KOPT-K1 (cell line): ENCODE data around the gene MALT1.
A peak's percentile ranks its signal among the peaks of the same experiment; 100 is the strongest.

ENCODE experiments used
- H3K27ac ChIP-seq: fragments of 200-600 bp; sonication (generic); 2 replicates; pipeline ENCODE4 v1.5.1; 2016; ENCODE audit warnings: antibody characterized with exemption, mild to moderate bottlenecking, low read depth, low read length; ENCODE audit not compliant: poor library complexity, severe bottlenecking
- H3K36me3 ChIP-seq: fragments of 200-600 bp; sonication (generic); 2 replicates; pipeline ENCODE4 v1.5.1; 2017; ENCODE audit warnings: antibody characterized with exemption, mild to moderate bottlenecking, low read length, moderate library complexity; ENCODE audit not compliant: insufficient read depth
- H3K9me3 ChIP-seq: fragments of 200-600 bp; sonication (generic); 2 replicates; pipeline ENCODE4 v1.5.1; 2017; ENCODE audit warnings: antibody characterized with exemption, low read length, mild to moderate bottlenecking; ENCODE audit not compliant: insufficient read depth, poor library complexity, severe bottlenecking

Gene MALT1

DNA sequence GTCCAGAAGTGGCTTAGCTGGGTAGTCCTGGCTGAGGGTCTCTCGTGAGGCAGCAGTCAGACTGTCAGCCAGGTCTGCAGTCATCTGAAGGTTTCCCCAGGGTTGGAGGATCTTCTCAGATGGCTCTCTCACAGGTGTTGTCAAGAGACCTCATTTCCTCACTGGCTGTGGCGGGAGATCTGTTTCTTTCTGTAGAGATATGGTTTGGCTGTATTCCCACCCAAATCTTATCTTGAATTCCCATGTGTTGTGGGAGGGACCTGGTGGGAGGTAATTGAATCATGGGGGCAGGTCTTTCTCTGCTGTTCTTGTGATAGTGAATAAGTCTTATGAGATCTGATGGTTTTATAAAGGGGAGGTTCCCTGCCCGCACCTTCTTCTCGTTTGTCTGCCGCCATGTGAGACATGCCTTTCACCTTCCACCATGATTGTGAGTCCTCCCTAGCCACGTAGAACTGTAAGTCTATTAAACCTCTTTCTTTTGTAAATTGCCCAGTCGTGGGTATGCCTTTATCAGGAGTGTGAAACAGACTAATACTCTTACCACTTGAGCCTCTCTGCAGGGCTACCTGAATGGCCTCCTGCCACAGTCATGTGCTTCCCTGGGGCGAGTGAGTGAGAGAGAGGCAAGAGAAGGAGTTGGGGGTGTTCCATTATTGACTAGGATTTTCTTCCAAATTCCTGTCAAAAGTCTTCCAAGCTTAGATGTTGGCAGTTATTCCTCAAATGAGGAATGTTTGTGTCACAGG lies 23.6 kb downstream of the MALT1 start:
- Histone ChIP-seq H3K27ac (no peak overlapping the region), H3K36me3 (peaks cover 27% of the 10 kb centered on the region; the same call in 1 of the 2 replicates), H3K9me3 (peaks cover 12% of the 10 kb centered on the region)

DNA sequence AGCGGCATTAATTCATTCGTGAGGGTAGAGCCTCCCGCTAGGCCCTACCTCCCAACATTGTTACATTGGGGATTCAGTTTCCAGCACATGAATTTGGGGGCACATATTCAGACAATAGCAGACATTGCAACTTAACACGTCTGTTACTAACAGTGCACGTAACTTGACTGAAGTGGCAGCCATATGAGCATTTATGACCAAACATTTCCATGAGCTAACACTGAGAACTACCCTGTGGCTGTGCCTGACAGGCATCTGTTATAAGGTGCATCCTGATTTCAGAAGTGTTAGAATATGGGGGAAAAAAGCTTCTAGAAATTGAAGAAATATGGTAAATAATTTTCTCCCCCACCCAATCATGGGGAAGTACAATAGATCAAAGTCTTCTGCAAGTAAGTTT lies 24.5 kb downstream of the MALT1 start:
- Histone ChIP-seq H3K36me3 (peaks cover 30% of the 10 kb centered on the region; the same call in 1 of the 2 replicates), H3K27ac (no peak overlapping the region), H3K9me3 (peaks cover 12% of the 10 kb centered on the region)

DNA sequence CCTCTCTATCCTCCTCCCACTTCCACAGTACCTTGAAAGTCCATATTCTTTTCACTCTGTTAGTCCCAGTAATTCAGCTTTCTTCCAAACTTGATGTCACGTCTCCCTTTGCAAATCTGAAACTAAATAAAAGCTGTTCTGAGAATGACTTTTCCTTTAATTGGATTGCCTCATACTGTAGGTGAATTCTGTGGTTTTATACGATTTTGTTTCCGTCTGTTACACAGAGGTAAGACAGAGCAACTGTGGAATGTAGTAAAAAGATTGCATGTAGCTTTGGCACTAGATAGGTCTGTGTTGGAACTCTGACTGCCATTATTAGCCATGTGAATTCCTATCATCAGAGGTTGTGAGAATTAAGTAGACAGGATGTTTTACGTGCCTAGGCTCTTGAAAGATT lies 25.9 kb downstream of the MALT1 start:
- H3K27ac ChIP-seq: no peak overlapping the region
- peaks cover 40% of the 10 kb centered on the region for H3K36me3 ChIP-seq
- H3K9me3 ChIP-seq: peaks cover 12% of the 10 kb centered on the region

- peaks cover 12% of the 10 kb centered on the region for H3K9me3 ChIP-seq
- peaks cover 41% of the 10 kb centered on the region for H3K36me3 ChIP-seq
- H3K27ac ChIP-seq: no peak overlapping the region
Observed at GRCh38 chr18:58698701-58699193, 27.5 kb downstream of the MALT1 start.

DNA sequence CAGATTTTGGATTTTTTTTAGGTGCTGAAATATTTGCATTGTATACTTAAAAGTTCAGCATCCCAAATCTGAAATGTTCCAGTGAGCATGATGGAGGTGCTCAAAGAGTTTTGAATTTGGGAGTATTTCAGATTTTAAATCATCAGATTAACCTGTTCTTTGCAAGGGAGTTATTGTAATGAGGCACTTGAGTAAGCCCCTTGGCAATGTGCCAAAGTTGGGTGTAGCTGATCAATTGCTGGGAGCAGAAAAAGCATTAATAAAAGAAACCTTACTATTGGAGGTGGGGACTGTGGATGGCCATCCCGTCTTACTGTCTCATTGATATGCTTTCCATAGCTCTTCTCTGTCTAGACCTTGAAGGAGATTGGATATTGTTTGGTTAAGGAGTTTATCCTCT lies 28.3 kb downstream of the MALT1 start:
- no peak overlapping the region for H3K27ac ChIP-seq
- peaks cover 41% of the 10 kb centered on the region for H3K36me3 ChIP-seq
- peaks cover 12% of the 10 kb centered on the region for H3K9me3 ChIP-seq

GRCh38 chr18:58700209-58700608 lies 28.9 kb downstream of the MALT1 start:
- H3K36me3 ChIP-seq: peaks cover 41% of the 10 kb centered on the region
- H3K27ac ChIP-seq: no peak overlapping the region
- peaks cover 6% of the 10 kb centered on the region for H3K9me3 ChIP-seq

DNA sequence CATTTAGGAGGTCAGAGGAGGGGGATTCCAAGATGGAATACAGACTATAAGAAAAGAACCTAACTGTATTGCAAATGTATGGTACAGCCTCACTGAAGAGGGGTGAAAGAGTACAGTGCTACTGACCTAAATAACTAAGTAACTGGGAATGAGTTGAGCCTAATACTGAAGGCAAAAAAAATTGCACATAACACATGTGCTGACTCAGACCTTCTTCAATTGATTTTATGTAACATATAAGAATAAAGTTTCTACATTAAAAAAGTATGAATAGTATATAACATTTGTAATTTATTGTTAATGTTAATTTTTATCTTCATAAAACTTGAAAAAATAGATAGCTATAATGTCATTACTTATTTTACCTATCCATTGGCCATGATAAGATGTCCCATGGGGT lies 41.7 kb downstream of the MALT1 start:
- H3K9me3 ChIP-seq: no peaks in the 10 kb centered on the region
- no peak overlapping the region for H3K27ac ChIP-seq
- H3K36me3 ChIP-seq: peaks cover 3% of the 10 kb centered on the region; the same call in 1 of the 2 replicates

DNA sequence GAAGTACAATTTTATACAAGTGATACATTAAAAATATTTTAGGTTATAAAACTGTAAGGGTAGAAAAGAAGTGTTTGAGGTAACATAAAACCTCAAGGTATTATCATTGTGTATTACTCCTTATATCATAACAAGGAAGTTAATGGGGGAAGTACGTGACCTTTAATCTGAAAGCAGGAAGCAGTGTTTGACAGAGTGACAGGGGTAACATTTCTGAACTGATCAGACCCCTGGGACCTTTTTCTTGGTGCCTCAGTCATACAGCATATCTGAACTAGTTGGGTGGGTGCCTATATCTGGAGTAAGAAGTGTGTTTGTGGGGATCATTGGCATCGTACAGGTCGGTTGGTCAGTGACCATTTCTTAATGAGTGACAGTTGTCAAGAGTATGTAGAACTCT lies 43.0 kb downstream of the MALT1 start:
- no peaks in the 10 kb centered on the region for H3K9me3 ChIP-seq
- H3K36me3 ChIP-seq: 0 out of 2 replicates have a peak, but pooled peaks cover 9% of the 10 kb centered on the region
- H3K27ac ChIP-seq: no peak overlapping the region

DNA sequence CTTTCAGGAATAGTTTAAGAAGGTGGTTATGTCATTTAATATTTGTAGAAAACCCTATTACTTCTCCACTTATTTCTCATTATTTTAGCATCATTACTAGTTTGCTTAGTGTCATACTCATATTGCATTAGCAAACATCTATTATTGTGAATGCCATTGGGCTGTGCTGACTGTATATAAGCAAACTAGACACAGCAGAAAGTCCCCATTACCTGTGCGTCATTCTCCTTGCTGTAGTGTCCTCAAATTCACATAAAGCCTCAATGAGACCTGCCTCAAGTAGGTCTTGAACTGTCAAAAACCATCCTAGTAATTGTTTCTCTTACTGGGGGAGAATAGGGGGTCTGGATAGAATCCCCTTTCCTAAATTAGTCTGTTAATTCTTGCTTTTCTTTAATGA lies 43.6 kb downstream of the MALT1 start:
- Histone ChIP-seq H3K36me3 (0 out of 2 replicates have a peak, but pooled peaks cover 9% of the 10 kb centered on the region), H3K9me3 (no peaks in the 10 kb centered on the region), H3K27ac (no peak overlapping the region)

DNA sequence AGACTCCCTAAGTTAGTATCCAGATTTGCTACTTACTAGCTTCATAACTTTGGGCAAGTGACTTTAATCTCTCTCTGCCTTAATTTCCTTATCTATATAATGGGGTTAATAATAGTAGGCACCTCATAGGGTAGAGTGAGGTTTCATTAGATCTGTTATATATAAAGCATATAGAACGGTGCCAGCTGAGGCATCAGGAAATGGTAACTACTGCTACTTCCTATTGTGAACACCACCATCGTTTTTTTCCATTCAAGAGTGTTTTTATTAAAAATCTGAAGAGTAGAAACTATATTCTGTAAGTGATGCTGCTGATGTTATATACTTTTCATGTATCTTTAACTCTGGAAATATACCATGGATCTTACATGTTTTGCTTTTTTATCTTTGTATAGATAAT lies 44.3 kb downstream of the MALT1 start:
- no peak overlapping the region for H3K27ac ChIP-seq
- no peaks in the 10 kb centered on the region for H3K9me3 ChIP-seq
- 0 out of 2 replicates have a peak, but pooled peaks cover 9% of the 10 kb centered on the region for H3K36me3 ChIP-seq

GRCh38 chr18:58716060-58716756 lies 44.9 kb downstream of the MALT1 start:
- no peaks in the 10 kb centered on the region for H3K9me3 ChIP-seq
- peak overlapping the region; percentile 10 for H3K27ac ChIP-seq
- H3K36me3 ChIP-seq: 0 out of 2 replicates have a peak, but pooled peaks cover 9% of the 10 kb centered on the region

DNA sequence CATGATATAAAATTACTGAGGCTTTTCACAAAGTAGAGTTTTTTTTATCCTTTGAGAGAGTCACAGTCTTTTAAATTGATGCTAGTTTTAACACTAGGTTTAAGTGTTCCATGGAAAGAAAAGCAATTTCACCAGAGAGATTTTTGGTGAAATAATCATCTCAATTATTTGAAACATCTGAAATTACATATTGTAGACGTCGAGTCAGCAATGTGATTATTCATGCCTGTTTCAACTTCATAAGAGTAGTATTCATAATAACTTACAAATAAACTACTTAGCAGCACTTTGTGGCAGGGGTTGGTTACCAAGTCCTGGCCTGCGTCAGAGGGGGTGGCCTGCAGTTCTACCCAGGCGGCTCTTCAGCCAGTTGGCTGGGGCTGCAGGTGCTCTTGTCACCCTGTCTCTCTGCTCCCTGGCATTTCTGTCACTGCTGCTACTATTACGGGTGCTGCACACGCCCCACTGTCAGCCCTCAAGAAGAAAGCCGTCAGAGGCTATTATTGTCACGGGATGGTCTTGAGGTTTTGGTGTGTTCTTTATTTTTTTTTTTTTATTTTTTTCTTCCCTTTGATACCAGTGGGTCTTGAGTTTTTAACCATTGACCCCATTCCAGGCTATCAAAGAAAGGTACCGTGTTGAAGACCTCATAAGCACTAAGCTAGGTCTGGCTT lies 50.4 kb downstream of the MALT1 start:
- Histone ChIP-seq H3K36me3 (peaks cover 9% of the 10 kb centered on the region; the same call in 1 of the 2 replicates), H3K27ac (no peak overlapping the region), H3K9me3 (no peaks in the 10 kb centered on the region)

- Histone ChIP-seq H3K36me3 (no peaks in the 10 kb centered on the region; the same call in 1 of the 2 replicates), H3K27ac (no peak overlapping the region), H3K9me3 (no peaks in the 10 kb centered on the region)
Observed at GRCh38 chr18:58723810-58724602, 52.7 kb downstream of the MALT1 start.

DNA sequence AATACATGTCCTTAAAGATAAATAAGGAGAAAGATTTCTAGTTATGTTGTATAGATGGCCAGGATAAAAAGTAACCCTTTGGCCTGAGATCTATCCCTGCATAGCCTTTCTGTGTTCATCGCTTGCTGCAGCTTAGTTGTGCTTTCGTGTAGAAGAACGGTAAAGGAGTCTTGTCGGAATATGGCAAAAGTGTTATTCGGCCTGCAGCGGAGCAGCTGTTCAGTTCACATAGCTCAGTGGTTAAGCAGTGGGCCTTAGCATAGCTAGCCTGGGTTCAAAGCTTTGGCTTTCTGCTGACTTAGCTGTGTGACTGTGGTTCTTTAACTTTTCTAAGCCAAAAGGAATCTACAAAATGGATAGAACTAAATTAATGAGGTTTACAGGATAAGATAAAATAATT lies 55.4 kb downstream of the MALT1 start:
- Histone ChIP-seq H3K27ac (no peak overlapping the region), H3K9me3 (no peaks in the 10 kb centered on the region), H3K36me3 (no peaks in the 10 kb centered on the region; the same call in 1 of the 2 replicates)
